Sigmoid colon (tissue), 3 donors: ENCODE results near the gene FIGLA.

Experiments
- CTCF ChIP-seq, 4 experiments: fragments of 450-650 bp in 3 of 4; fragments of 200-600 bp in 1 of 4; IDR thresholded peaks; one replicate each; pipeline ENCODE4 v1.5.1; 2016 to 2019; ENCODE audit warnings: antibody characterized with exemption in 4 of 4, mild to moderate bottlenecking in 3 of 4, moderate library complexity in 2 of 4
- POLR2A ChIP-seq, 2 donors: fragments of 450-650 bp; IDR thresholded peaks; one replicate each; pipeline ENCODE4 v1.6.1; 2016; ENCODE audit warnings: antibody characterized with exemption in 2 of 2, mild to moderate bottlenecking in 2 of 2, moderate library complexity in 2 of 2

GRCh38 chr2:70769450-70769849, 21.0 kb downstream of the FIGLA start:
- TF ChIP-seq CTCF (IDR thresholded peaks at IDR 0.05) = no peak
- no peak for TF ChIP-seq POLR2A (IDR thresholded peaks at IDR 0.05)
